Ovary (tissue), 9 donors: ENCODE data around the gene SOX15. TPM values are rescaled to one million over a fixed set of nuclear protein-coding genes. Genes with fewer than 3 reads are reported as not detected.

Experiments
- DNase-seq, 5 donors: peaks; one replicate each; pipeline ENCODE4 v3.0.0-alpha.2; 2019 to 2020
- H3K27ac ChIP-seq, 2 donors: fragments of 200-600 bp; one replicate each; pipeline versions ENCODE4 v1.5.1 to v1.8.0; 2019 to 2022
- H3K27me3 ChIP-seq: fragments of 200-600 bp; one replicate; pipeline ENCODE4 v1.8.0; 2022
- H3K36me3 ChIP-seq: fragments of 200-600 bp; sonication (generic); one replicate; pipeline ENCODE4 v1.5.1; 2019
- H3K4me1 ChIP-seq: one replicate; pipeline ENCODE4 v1.8.1; 2013; ENCODE audit warnings: mild to moderate bottlenecking, moderate library complexity; ENCODE audit not compliant: insufficient read depth
- H3K4me3 ChIP-seq: fragments of 200-600 bp; sonication (generic); one replicate; pipeline ENCODE4 v1.5.1; 2017
- H3K9me3 ChIP-seq, 2 donors: fragments of 200-600 bp in 1 of 2; sonication (generic) in 1 of 2; one replicate each; pipeline versions ENCODE4 v1.5.1 to v1.8.1; 2013 to 2019; ENCODE audit warnings: mild to moderate bottlenecking in 1 of 2, moderate library complexity in 1 of 2
- EP300 ChIP-seq: sonication (generic); formaldehyde crosslinking; IDR thresholded peaks from one replicate; pipeline ENCODE4 v1.6.1; 2017; ENCODE audit warnings: antibody characterized with exemption
- POLR2A ChIP-seq: fragments of 450-650 bp; IDR thresholded peaks from one replicate; pipeline ENCODE4 v1.6.1; 2017; ENCODE audit warnings: antibody characterized with exemption, mild to moderate bottlenecking, moderate library complexity
- WGBS, 3 donors: extraction: QIAGEN DNeasy Blood & Tissue Kit in 1 of 3; methylation state at CpG; one replicate each; pipeline versions ENCODE4 v1.1.5 to v1.1.7; 2013 to 2017; 5-methylcytosine and 5-hydroxymethylcytosine counted together
- intact Hi-C, 4 donors: fragments of 100-400 bp; cut with DNase I; formaldehyde crosslinking; loops; one replicate each; pipeline versions ENCODE4 v1.11.0 to v1.15.1; 2022 to 2023
- polyA plus RNA-seq, 2 donors: library from polyadenylated mRNA; stranded (reverse); fragments of 200-250 nt in 1 of 2; fragments of 350-450 nt in 1 of 2; fragmentation: Illumina TruSeq in 1 of 2; extraction: RNeasy Lipid Tissue Mini Kit (QIAGEN cat#74804) in 1 of 2; gene quantifications; one replicate each; pipeline ENCODE4 v1.2.3, GENCODE V29; 2013 to 2014
- total RNA-seq, 7 donors: library from RNA; depleted of rRNA in 2 of 7; stranded (reverse); fragments of >200 nt in 2 of 7; fragmentation: NEBNext Ultra II Directional in 3 of 7; extraction: Animal tissue kit (Norgen Biotek cat#: 25700) in 3 of 7; gene quantifications; one replicate each; pipeline versions ENCODE4 v1.1.0 to v1.2.4, GENCODE V29; 2016 to 2023
- TF ChIP-seq, protein P1 (sequence below), 3 donors: fragments of 450-650 bp in 2 of 3; fragments of 200-600 bp in 1 of 3; IDR thresholded peaks; one replicate each; pipeline versions ENCODE4 v1.5.1 to v1.8.0; 2016 to 2022; ENCODE audit warnings: antibody characterized with exemption in 3 of 3, mild to moderate bottlenecking in 1 of 3
- donor health status: DM: no; HTN: no; CAD: no; lungs with moderate emphysema.
- donor health status: DM: no; HTN: no; CAD: no.
- donor health status: Bipolar disorder and iron deficiency.
- donor health status: DM: yes; HTN: yes; CAD: no.
- donor health status: DM: no; HTN: no; CAD: no.
- donor health status: DM: yes; HTN: yes; CAD: no.

Gene SOX15
- total and polyA plus RNA-seq, 9 donors, result 2.7 to 17.3 (median 9.6) TPM

DNA sequence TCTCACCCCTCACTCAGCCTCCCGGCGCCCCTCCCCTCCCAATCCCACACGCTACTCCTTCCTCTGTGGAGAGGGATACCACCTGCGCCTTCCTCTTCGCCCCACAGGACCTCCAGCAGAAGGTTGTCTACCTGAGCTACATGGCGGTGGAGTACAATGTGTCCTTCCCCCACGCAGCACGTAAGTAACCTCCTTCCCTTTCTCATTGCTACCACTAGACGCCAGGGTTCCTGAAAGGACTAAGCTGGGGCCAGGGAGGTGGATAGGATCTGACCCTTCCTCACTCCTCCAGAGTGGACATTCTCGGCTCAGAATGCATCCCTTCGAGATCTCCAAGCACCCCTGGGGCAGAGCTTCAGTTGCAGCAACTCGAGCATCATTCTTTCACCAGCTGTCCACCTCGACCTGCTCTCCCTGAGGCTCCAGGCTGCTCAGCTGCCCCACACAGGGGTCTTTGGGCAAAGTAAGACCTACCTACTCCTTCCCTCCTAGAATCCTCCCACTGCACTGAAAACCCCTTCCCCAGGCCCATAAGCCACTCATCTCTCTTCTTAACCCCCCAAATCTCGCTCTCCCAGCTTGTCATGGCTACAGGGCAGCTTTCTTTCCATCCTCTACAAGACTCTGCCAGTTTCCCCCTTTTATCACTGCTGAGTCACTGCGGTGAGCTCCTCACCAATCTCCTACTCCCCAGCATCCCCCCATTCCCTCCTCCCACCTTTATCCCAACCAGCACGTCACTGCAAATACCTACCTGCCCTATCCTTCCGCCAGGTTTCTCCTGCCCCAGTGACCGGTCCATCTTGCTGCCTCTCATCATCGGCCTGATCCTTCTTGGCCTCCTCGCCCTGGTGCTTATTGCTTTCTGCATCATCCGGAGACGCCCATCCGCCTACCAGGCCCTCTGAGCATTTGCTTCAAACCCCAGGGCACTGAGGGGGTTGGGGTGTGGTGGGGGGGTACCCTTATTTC, 9.0 kb downstream of the SOX15 start:
- Histone ChIP-seq H3K9me3 (no peaks in the 10 kb centered on the region), H3K36me3 (no peaks in the 10 kb centered on the region), H3K27me3 (no peaks in the 10 kb centered on the region), H3K4me1 (peaks cover 18% of the 10 kb centered on the region), H3K4me3 (no peak overlapping the region), H3K27ac (peak overlapping the region in 1 of 2 donors; percentile 7)
- TF ChIP-seq, protein P1, sequence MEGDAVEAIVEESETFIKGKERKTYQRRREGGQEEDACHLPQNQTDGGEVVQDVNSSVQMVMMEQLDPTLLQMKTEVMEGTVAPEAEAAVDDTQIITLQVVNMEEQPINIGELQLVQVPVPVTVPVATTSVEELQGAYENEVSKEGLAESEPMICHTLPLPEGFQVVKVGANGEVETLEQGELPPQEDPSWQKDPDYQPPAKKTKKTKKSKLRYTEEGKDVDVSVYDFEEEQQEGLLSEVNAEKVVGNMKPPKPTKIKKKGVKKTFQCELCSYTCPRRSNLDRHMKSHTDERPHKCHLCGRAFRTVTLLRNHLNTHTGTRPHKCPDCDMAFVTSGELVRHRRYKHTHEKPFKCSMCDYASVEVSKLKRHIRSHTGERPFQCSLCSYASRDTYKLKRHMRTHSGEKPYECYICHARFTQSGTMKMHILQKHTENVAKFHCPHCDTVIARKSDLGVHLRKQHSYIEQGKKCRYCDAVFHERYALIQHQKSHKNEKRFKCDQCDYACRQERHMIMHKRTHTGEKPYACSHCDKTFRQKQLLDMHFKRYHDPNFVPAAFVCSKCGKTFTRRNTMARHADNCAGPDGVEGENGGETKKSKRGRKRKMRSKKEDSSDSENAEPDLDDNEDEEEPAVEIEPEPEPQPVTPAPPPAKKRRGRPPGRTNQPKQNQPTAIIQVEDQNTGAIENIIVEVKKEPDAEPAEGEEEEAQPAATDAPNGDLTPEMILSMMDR (IDR thresholded peaks at IDR 0.05), result no peak
- no peak for TF ChIP-seq EP300
- no peak for TF ChIP-seq POLR2A
- 66 to 69% (median 68%) methylated on average over 23 of the region's 23 CpGs for WGBS, 3 donors
- intact Hi-C loops, result no loop called here
- DNase-seq, result peak in 1 of 5 donors; percentile 27

DNA sequence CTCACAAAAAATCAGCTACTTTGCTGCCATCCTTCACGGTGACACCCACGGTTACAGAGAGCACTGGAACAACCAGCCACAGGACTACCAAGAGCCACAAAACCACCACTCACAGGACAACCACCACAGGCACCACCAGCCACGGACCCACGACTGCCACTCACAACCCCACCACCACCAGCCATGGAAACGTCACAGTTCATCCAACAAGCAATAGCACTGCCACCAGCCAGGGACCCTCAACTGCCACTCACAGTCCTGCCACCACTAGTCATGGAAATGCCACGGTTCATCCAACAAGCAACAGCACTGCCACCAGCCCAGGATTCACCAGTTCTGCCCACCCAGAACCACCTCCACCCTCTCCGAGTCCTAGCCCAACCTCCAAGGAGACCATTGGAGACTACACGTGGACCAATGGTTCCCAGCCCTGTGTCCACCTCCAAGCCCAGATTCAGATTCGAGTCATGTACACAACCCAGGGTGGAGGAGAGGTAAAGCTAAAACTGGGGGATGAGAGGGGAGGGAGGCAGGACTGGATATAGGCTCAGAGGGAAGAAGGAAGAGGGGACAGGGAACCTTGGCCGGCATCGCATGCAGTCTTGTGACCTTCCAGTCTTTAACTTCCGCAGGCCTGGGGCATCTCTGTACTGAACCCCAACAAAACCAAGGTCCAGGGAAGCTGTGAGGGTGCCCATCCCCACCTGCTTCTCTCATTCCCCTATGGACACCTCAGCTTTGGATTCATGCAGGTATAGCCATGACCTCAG, 9.9 kb downstream of the SOX15 start:
- no peaks in the 10 kb centered on the region for H3K36me3 ChIP-seq

DNA sequence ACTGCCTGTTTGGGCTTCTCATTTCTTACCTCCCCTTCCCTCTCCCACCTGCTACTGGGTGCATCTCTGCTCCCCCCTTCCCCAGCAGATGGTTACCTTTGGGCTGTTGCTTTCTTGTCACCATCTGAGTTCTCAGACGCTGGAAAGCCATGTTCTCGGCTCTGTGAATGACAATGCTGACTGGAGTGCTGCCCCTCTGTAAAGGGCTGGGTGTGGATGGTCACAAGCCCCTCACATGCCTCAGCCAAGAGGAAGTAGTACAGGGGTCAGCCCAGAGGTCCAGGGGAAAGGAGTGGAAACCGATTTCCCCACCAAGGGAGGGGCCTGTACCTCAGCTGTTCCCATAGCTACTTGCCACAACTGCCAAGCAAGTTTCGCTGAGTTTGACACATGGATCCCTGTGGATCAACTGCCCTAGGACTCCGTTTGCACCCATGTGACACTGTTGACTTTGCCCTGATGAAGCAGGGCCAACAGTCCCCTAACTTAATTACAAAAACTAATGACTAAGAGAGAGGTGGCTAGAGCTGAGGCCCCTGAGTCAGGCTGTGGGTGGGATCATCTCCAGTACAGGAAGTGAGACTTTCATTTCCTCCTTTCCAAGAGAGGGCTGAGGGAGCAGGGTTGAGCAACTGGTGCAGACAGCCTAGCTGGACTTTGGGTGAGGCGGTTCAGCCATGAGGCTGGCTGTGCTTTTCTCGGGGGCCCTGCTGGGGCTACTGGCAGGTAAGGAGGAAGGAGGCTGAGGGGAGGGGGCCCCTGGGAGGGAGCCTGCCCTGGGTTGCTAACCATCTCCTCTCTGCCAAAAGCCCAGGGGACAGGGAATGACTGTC, 10.7 kb downstream of the SOX15 start, which contains the start of gene CD68:
Gene CD68 (plus strand): TSS at position 638 of the 833 bp plus-strand sequence. CDS start 40 bp downstream, at position 678.
- Histone ChIP-seq H3K27me3 (no peaks in the 10 kb centered on the region), H3K27ac (peak within 1 kb of the TSS; percentile 34 to 58), H3K36me3 (no peaks in the 10 kb centered on the region), H3K9me3 (no peaks in the 10 kb centered on the region), H3K4me3 (no peak within 1 kb of the TSS), H3K4me1 (peaks cover 16% of the 10 kb centered on the region)
- intact Hi-C loops, result no loop called here
- no peak for TF ChIP-seq EP300
- TF ChIP-seq, protein P1 (IDR thresholded peaks at IDR 0.05), result no peak
- TF ChIP-seq POLR2A, result no peak
- DNase-seq, result peak in 2 of 5 donors; percentile 35 to 71
- WGBS, 3 donors, result 20 to 21% (median 21%) methylated on average over 7 of the region's 7 CpGs

More for the DNA sequence above, 9.9 kb downstream of the SOX15 start:
- Histone ChIP-seq H3K27ac (peak overlapping the region; percentile 33 to 58), H3K9me3 (no peaks in the 10 kb centered on the region), H3K4me1 (peaks cover 18% of the 10 kb centered on the region), H3K27me3 (no peaks in the 10 kb centered on the region), H3K4me3 (no peak overlapping the region)
- WGBS, 3 donors, result 64 to 67% (median 65%) methylated on average over 12 of the region's 12 CpGs
- TF ChIP-seq EP300 (no peak), POLR2A (no peak)
- TF ChIP-seq, protein P1 (IDR thresholded peaks at IDR 0.05), result no peak
- intact Hi-C loops, result no loop called here
- DNase-seq, result peak in 2 of 5 donors; percentile 21 to 29
